ENCODE data around the gene ALOX5.
A peak's percentile ranks its signal among the peaks of the same experiment; 100 is the strongest.
"Not testable (repeated sequence)": the region's sequence is repeated elsewhere in the genome, so short reads cannot be mapped to it uniquely, and the experiment has no call there.

Gene ALOX5

GRCh38 chr10:45404770-45405120 is 30.7 kb downstream of the ALOX5 start:
- no peak for DNase-seq (ENCODE audit: low read depth in 2 of 2)

- DNase-seq (ENCODE audit: low read depth in 2 of 2): no peak
Measured at GRCh38 chr10:45407542-45407941, 33.5 kb downstream of the ALOX5 start.

GRCh38 chr10:45408421-45409319 is 34.7 kb downstream of the ALOX5 start:
- no peak for DNase-seq (ENCODE audit: low read depth in 2 of 2)

- DNase-seq (ENCODE audit: low read depth in 2 of 2): not testable (repeated sequence)
Measured at GRCh38 chr10:45409347-45409746, 35.3 kb downstream of the ALOX5 start.

- no peak for DNase-seq (ENCODE audit: low read depth in 2 of 2)
Measured at GRCh38 chr10:45409782-45410181, 35.8 kb downstream of the ALOX5 start.

- no peak for DNase-seq (ENCODE audit: low read depth in 2 of 2)
Measured at GRCh38 chr10:45410489-45410806, 36.4 kb downstream of the ALOX5 start.

GRCh38 chr10:45410807-45411606 is 37.0 kb downstream of the ALOX5 start:
- no peak for DNase-seq (ENCODE audit: low read depth in 2 of 2)

- DNase-seq (ENCODE audit: low read depth in 2 of 2): no peak
Measured at GRCh38 chr10:45411607-45411940, 37.6 kb downstream of the ALOX5 start.

GRCh38 chr10:45415062-45415461 is 41.0 kb downstream of the ALOX5 start:
- DNase-seq (ENCODE audit: low read depth in 2 of 2): not testable (repeated sequence)

- no peak for DNase-seq (ENCODE audit: low read depth in 2 of 2)
Measured at GRCh38 chr10:45416603-45417002, 42.6 kb downstream of the ALOX5 start.

- no peak for DNase-seq (ENCODE audit: low read depth in 2 of 2)
Measured at GRCh38 chr10:45417746-45418145, 43.7 kb downstream of the ALOX5 start.

GRCh38 chr10:45418417-45418848 is 44.4 kb downstream of the ALOX5 start:
- no peak for DNase-seq (ENCODE audit: low read depth in 2 of 2)

GRCh38 chr10:45418849-45419675 is 45.0 kb downstream of the ALOX5 start:
- peak in 1 of 2 donors; percentile 40 for DNase-seq (ENCODE audit: low read depth in 2 of 2)

- DNase-seq (ENCODE audit: low read depth in 2 of 2): no peak
Measured at GRCh38 chr10:45419676-45420025, 45.6 kb downstream of the ALOX5 start.

GRCh38 chr10:45420453-45421192 is 46.6 kb downstream of the ALOX5 start:
- peak in 1 of 2 donors; percentile 22 for DNase-seq (ENCODE audit: low read depth in 2 of 2)

GRCh38 chr10:45421221-45422097 is 47.4 kb downstream of the ALOX5 start:
- no peak for DNase-seq (ENCODE audit: low read depth in 2 of 2)

GRCh38 chr10:45422207-45422865 is 48.3 kb downstream of the ALOX5 start:
- no peak for DNase-seq (ENCODE audit: low read depth in 2 of 2)

- DNase-seq (ENCODE audit: low read depth in 2 of 2): no peak
Measured at GRCh38 chr10:45422866-45423659, 49.0 kb downstream of the ALOX5 start.

- DNase-seq (ENCODE audit: low read depth in 2 of 2): no peak
Measured at GRCh38 chr10:45423976-45424499, 50.0 kb downstream of the ALOX5 start.

Measured in stimulated activated CD4-positive, alpha-beta T cell treated with anti-CD3 and anti-CD28 coated beads, Interleukin-15, amount 100 ng/mL, for 48 hours (primary cell).